GM12874 (cell line): ENCODE results near the gene CDC45.

Experiments used
- TF ChIP-seq, protein P1 (sequence below): IDR thresholded peaks from 2 replicates; pipeline ENCODE4 v1.5.1; 2011; ENCODE audit warnings: low read depth, mild to moderate bottlenecking, control low read depth, low read length, moderate library complexity; ENCODE audit not compliant: insufficient read depth

The CDC45 gene

GRCh38 chr22:19469421-19469820, 10.3 kb upstream of the CDC45 start:
- TF ChIP-seq, protein P1, sequence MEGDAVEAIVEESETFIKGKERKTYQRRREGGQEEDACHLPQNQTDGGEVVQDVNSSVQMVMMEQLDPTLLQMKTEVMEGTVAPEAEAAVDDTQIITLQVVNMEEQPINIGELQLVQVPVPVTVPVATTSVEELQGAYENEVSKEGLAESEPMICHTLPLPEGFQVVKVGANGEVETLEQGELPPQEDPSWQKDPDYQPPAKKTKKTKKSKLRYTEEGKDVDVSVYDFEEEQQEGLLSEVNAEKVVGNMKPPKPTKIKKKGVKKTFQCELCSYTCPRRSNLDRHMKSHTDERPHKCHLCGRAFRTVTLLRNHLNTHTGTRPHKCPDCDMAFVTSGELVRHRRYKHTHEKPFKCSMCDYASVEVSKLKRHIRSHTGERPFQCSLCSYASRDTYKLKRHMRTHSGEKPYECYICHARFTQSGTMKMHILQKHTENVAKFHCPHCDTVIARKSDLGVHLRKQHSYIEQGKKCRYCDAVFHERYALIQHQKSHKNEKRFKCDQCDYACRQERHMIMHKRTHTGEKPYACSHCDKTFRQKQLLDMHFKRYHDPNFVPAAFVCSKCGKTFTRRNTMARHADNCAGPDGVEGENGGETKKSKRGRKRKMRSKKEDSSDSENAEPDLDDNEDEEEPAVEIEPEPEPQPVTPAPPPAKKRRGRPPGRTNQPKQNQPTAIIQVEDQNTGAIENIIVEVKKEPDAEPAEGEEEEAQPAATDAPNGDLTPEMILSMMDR, result no peak

GRCh38 chr22:19470010-19470409, 9.7 kb upstream of the CDC45 start:
- TF ChIP-seq, protein P1, result no peak

DNA sequence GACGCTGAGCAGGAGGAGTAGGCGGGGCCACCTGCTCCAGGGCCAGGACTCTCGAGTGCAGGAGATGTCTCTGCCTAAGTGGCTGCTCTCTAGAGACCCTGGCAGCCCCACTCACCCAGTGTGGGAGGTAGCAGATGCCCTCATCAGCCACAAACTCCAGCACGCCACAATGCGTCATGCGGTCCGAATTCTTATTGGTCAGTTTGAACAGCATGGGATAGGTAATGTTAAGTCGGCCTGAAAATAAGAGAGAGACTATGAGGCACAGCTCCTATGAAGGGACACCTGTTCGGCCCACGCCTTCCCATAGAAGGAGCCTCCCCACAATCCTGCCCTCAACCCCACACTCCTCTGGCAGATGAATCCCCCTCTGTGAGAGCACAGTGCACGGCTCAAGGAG, 8.1 kb upstream of the CDC45 start:
- TF ChIP-seq, protein P1, result no peak

DNA sequence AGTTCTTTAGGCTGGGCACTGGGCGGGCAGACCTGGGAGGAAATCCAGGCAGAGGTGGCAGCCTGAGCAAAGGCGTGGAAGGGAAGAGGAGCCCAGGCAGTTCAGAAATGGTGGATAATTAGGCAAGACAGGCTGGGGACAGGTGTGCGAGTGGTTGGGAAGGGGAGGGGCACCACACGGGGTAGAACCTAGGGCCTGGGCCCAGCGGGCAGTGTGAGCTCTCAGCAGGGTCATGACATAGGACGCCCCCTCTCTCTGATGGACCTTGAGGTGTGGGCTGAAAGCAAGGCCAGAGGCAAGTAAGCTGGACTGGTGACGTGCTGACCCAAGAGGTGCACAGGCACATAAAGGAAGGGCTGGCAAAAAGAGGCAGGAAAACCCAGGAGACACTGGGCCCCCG, 7.5 kb upstream of the CDC45 start:
- TF ChIP-seq, protein P1, result no peak

DNA sequence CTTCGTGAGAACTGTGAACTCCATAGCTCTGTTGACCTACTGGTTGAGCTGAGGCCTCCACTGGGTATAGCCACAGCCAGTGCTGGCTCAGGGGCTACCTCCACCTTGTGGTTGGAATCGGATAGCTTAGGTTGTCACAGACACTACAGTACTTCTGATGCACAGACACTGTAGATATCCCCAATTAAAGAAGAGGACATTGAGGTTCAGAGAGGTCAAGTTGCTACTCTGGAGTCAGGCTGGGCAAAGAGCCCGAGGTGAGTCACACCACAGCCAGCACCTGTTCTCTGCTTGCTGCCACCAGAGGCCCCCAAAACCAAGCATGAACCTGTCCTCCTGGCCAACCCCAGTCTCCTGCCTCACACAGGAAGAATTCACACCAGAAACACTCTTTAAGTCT, 6.1 kb upstream of the CDC45 start:
- TF ChIP-seq, protein P1, result no peak

GRCh38 chr22:19476023-19476422, 3.7 kb upstream of the CDC45 start:
- TF ChIP-seq, protein P1, result no peak

DNA sequence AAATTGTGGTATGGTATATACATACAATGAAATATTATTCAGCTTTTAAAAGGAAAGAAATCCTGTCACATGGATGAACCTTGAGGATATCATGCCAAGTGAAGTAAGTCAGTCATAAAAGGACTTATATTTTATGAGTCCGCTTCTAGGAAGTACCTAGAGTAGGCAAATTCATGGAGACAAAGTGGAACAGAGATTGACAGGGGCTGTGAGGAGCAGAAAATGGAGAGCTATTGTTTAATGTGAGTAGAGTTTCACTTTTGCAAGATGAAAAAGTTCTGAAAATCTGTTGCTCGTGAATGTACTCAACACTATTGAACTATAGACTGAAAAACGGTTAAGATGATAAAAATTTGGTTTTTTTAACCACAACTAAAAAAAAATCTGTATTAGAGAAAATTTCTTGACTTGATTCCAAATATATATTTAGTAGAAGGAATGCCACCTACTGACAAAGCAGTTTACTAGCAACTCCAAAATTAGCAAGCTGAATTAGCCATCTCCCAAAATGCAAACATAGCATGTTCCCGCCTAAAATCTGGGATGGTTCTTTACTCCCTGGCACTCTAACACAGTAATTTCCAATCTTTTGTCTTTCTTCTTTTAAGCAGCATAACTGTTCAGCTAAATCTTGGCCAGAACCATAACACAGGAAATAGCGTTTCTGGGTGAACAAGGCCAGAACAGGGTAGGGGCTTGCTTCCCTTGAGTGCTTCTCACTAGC, 2.2 kb upstream of the CDC45 start:
- TF ChIP-seq, protein P1, result no peak
